ENCODE measurements around the gene BTAF1. TPM values are rescaled to one million over a fixed set of nuclear protein-coding genes. Genes with fewer than 3 reads are reported as not detected.

The BTAF1 gene
- total RNA-seq, 4 donors from 2014 or later: 25.1 to 81.7 (median 36.2) TPM

Small RNA genes within 50 kb of the gene (small RNA-seq; reads per million reads assigned to genes)
- gene AL359198.2 (0 reads per million in 4 donors), gene RF00402 (0 reads per million in 4 donors)

Other genes with a start within 250 kb of the BTAF1 start
- gene TNKS2, start 125.3 kb upstream of the BTAF1 start, total RNA-seq: 10 to 100 TPM; 40.6 to 49.7 (median 45.6) TPM
- 1 to 10 TPM in 2 of 4 donors, under 1 TPM in 1, not detected in 1; 0.50 to 1.4 (median 1.2) TPM for gene FGFBP3, start 14.3 kb upstream of the BTAF1 start, total RNA-seq